ENCODE measurements around the gene FAM24B. TPM values are rescaled to one million over a fixed set of nuclear protein-coding genes. Genes with fewer than 3 reads are reported as not detected.

Gene FAM24B
- total RNA-seq, 1 experiment from 2014 or later: 19.0 TPM

DNA sequence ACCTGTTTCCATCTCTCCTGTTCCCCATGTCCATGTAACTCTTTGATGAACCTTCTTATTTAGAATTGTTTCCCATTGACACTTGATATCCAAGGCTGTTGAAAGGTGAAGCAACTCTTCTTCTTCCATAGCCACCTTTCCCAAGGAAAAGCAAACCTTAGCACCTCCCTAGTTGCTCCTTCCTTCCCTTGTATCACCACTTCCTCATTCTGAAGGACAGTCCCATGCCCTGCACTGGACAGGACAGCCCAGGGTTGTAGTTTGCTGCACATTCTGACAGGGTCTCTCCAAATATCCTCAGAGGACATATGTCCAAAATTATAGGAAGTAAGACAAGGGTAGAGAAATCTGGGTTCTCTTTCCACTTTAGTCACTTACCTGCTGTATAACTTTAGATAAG is 39.9 kb downstream of the FAM24B start:
- Mint-ChIP-seq H3K4me1 (ENCODE audit: low read depth, unreplicated experiment) (no peaks in the 10 kb centered on the region), H3K27ac (ENCODE audit: unreplicated experiment) (no peak overlapping the region), H3K4me3 (ENCODE audit: unreplicated experiment) (no peak overlapping the region), H3K9me3 (ENCODE audit: unreplicated experiment) (no peaks in the 10 kb centered on the region), H3K27me3 (ENCODE audit: insufficient read depth, unreplicated experiment) (no peaks in the 10 kb centered on the region), H3K36me3 (ENCODE audit: insufficient read depth, unreplicated experiment) (no peaks in the 10 kb centered on the region)
- no peaks in the 10 kb centered on the region for H3K27me3 ChIP-seq (replicated peaks; ENCODE audit: control insufficient read depth, insufficient read depth, low read length)
- intact Hi-C loops (cut with micrococcal nuclease; ENCODE audit: unreplicated experiment): no loop called here
- ChIA-PET CTCF (no interaction called here), POLR2A (no interaction called here)
- H3K4me3 ChIP-seq (ENCODE audit: low read depth, low read length): no peak overlapping the region
- H3K9me3 ChIP-seq: no peaks in the 10 kb centered on the region
- DNase-seq: no peak
- H3K36me3 ChIP-seq (ENCODE audit: control insufficient read depth, insufficient read depth, low read length): no peaks in the 10 kb centered on the region
- no TSS peak for BruUV-seq (replicated peaks)
- H3K4me1 ChIP-seq: no peaks in the 10 kb centered on the region
- TF ChIP-seq CTCF (IDR thresholded peaks at IDR 0.05; ENCODE audit: insufficient read depth in 1 of 2, low read depth in 1 of 2, low read length in 1 of 2, severe bottlenecking in 1 of 2, unreplicated experiment in 1 of 2): no peak

DNA sequence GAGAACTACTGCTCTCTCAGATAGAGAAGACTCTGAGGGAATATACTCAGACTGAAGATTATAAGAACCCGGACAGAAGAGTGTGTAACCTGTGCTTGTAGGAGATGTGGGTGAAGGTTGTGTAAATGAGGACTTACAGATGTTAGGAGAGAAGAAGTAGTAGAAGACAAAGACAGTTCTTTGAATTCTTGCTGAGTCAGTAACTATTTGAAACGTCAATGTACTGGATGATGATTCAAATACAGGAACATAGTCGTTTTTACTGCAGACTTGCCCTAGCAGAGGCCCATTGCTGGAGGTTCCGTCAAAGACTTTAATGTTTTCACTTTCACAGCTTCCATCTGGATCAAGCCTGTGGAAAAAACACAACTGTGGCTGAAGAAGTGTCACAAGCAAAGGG is 40.5 kb downstream of the FAM24B start:
- Histone ChIP-seq H3K4me1 (no peaks in the 10 kb centered on the region), H3K4me3 (ENCODE audit: low read depth, low read length) (no peak overlapping the region), H3K27me3 (replicated peaks; ENCODE audit: control insufficient read depth, insufficient read depth, low read length) (no peaks in the 10 kb centered on the region), H3K36me3 (ENCODE audit: control insufficient read depth, insufficient read depth, low read length) (no peaks in the 10 kb centered on the region), H3K9me3 (no peaks in the 10 kb centered on the region)
- Mint-ChIP-seq H3K9me3 (ENCODE audit: unreplicated experiment) (no peaks in the 10 kb centered on the region), H3K27ac (ENCODE audit: unreplicated experiment) (no peak overlapping the region), H3K27me3 (ENCODE audit: insufficient read depth, unreplicated experiment) (no peaks in the 10 kb centered on the region), H3K36me3 (ENCODE audit: insufficient read depth, unreplicated experiment) (no peaks in the 10 kb centered on the region), H3K4me3 (ENCODE audit: unreplicated experiment) (no peak overlapping the region), H3K4me1 (ENCODE audit: low read depth, unreplicated experiment) (no peaks in the 10 kb centered on the region)
- ChIA-PET CTCF (no interaction called here), POLR2A (no interaction called here)
- intact Hi-C loops (cut with micrococcal nuclease; ENCODE audit: unreplicated experiment): no loop called here
- no peak for TF ChIP-seq CTCF (IDR thresholded peaks at IDR 0.05; ENCODE audit: insufficient read depth in 1 of 2, low read depth in 1 of 2, low read length in 1 of 2, severe bottlenecking in 1 of 2, unreplicated experiment in 1 of 2)
- BruUV-seq (replicated peaks): no TSS peak
- DNase-seq: no peak

GRCh38 chr10:122835908-122836307 is 43.5 kb downstream of the FAM24B start:
- Mint-ChIP-seq H3K9me3 (ENCODE audit: unreplicated experiment) (no peaks in the 10 kb centered on the region), H3K27me3 (ENCODE audit: insufficient read depth, unreplicated experiment) (no peaks in the 10 kb centered on the region), H3K4me3 (ENCODE audit: unreplicated experiment) (no peak overlapping the region), H3K36me3 (ENCODE audit: insufficient read depth, unreplicated experiment) (peaks cover 4% of the 10 kb centered on the region), H3K27ac (ENCODE audit: unreplicated experiment) (no peak overlapping the region), H3K4me1 (ENCODE audit: low read depth, unreplicated experiment) (no peaks in the 10 kb centered on the region)
- H3K4me3 ChIP-seq (ENCODE audit: low read depth, low read length): no peak overlapping the region
- H3K36me3 ChIP-seq (ENCODE audit: control insufficient read depth, insufficient read depth, low read length): no peaks in the 10 kb centered on the region
- H3K27me3 ChIP-seq (replicated peaks; ENCODE audit: control insufficient read depth, insufficient read depth, low read length): no peaks in the 10 kb centered on the region
- BruUV-seq (replicated peaks): no TSS peak
- DNase-seq: no peak
- CTCF ChIA-PET: no interaction called here
- no peaks in the 10 kb centered on the region for H3K4me1 ChIP-seq
- no peak for TF ChIP-seq CTCF (IDR thresholded peaks at IDR 0.05; ENCODE audit: insufficient read depth in 1 of 2, low read depth in 1 of 2, low read length in 1 of 2, severe bottlenecking in 1 of 2, unreplicated experiment in 1 of 2)
- POLR2A ChIA-PET: no interaction called here
- intact Hi-C loops (cut with micrococcal nuclease; ENCODE audit: unreplicated experiment): no loop called here
- no peaks in the 10 kb centered on the region for H3K9me3 ChIP-seq

Measured in Caco-2 (cell line).